ENCODE measurements around the gene SLC4A11.

- TF ChIP-seq POLR2A (IDR thresholded peaks at IDR 0.05): no peak
- TF ChIP-seq CTCF (IDR thresholded peaks at IDR 0.05): no peak
Observed at GRCh38 chr20:3276680-3277015, 37.7 kb upstream of the SLC4A11 start.

Data from ovary (tissue), 3 donors.